GM19372 (cell line): ENCODE data around the gene CCNQ.
"Not testable (repeated sequence)": the region's sequence is repeated elsewhere in the genome, so short reads cannot be mapped to it uniquely, and the experiment has no call there.

ENCODE experiments used
- ATAC-seq: cut with Tn5 transposase; IDR thresholded peaks from one replicate; pipeline ENCODE4 v1.9.1; 2021; ENCODE audit warnings: mild to moderate bottlenecking, low read depth, moderate library complexity; ENCODE audit not compliant: unreplicated experiment

Gene CCNQ

GRCh38 chrX:153624196-153625091 is 25.5 kb upstream of the CCNQ start:
- ATAC-seq: no peak

- ATAC-seq: no peak
Measured at GRCh38 chrX:153623310-153624029, 24.5 kb upstream of the CCNQ start.

- no peak for ATAC-seq
Measured at GRCh38 chrX:153622661-153623309, 23.8 kb upstream of the CCNQ start.

- ATAC-seq: no peak
Measured at GRCh38 chrX:153621949-153622598, 23.1 kb upstream of the CCNQ start.

DNA sequence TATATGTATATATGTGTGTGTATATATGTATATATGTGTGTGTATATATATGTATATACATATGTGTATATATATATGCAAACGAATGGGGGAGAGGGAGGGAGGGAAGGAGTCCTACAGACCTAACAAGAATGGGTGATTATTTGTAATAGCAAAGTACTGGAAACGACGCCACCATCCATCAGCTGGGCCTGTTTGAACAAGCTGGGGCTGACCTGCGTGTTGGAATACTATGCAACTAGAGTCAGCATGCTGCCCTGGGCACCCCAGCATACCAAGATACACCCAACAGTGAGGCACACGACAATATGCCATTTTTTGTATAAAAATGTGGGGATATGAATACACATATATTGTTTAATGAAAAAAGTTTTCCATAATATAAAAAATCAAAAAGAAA is 21.6 kb upstream of the CCNQ start:
- no peak for ATAC-seq

DNA sequence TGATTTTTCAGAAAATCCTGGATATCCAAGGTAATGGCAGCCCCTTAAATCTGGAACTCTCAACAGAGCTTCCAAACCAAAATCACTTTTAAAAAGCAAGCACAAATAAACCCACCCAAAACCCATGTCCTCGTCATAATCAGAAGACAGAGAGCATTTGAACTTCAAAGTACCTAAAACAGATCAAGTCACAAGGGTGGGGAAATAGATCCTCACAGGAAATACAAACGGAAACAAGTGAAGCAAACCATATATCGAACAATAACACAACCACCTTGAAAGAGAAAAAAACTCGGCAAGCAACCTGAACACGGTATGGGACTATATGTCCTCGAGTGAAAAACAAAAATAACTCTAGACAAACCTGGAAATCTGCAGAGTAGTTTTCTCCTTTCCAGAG is 15.9 kb upstream of the CCNQ start:
- ATAC-seq: no peak

DNA sequence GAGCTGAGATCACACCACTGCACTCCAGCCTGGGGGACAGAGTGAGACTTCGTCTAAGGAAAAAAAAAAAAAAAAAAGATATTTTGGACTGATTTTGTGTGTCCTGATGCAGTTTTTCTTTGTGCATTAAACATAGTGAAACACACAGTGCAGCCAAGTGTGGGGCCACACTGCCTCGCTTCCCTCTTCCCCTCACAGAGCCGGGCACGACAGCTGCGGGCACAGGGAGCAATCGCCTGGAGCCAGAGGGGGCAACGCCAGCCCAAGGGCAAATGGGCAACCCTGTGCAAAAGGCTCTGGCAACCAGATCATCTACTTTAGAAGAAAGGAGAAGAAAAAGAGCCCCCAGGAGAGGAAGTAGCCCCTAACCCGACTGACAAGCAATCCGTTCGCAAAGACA is 13.5 kb upstream of the CCNQ start:
- no peak for ATAC-seq

- ATAC-seq: no peak
Measured at GRCh38 chrX:153611298-153612095, 12.6 kb upstream of the CCNQ start.

DNA sequence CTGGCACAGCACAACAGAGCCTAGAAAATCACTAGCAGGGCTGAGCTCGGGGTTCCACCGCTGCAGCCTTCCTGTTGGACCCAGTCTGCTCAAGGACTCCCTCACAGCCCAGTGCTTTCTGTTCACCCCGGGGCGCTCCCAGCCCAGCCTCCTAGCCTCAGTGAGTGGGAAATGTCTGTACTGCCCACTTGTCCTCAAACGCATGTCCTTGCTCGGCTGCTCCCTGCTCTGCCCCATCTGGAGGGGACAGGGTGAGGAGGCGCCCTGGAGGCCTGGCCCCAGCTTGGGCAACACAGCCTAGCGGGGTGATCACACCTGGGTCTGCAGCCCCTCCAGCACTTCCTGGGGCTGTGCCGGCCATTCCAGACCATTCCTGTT is 11.9 kb upstream of the CCNQ start:
- ATAC-seq: no peak

- ATAC-seq: no peak
Measured at GRCh38 chrX:153609917-153610835, 11.2 kb upstream of the CCNQ start.

- no peak for ATAC-seq
Measured at GRCh38 chrX:153608806-153609205, 9.9 kb upstream of the CCNQ start.

DNA sequence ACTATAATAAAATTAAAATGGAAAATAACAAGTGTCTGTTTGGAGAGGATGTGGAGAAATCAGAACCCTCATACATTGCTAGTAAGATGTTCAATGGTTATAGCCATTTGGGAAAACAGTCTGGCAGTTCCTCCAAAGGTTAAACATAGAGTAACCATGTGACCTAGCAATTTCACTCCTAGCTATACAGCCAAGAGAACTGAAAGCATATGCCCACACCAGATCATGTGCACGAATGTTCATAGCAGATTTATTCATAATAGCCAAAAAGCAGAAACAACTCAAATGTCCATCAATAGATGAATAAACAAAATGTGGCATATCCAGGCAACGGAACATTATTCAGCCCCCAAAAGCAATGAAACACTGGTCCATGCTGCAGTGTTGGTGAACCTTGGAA is 9.4 kb upstream of the CCNQ start:
- no peak for ATAC-seq

DNA sequence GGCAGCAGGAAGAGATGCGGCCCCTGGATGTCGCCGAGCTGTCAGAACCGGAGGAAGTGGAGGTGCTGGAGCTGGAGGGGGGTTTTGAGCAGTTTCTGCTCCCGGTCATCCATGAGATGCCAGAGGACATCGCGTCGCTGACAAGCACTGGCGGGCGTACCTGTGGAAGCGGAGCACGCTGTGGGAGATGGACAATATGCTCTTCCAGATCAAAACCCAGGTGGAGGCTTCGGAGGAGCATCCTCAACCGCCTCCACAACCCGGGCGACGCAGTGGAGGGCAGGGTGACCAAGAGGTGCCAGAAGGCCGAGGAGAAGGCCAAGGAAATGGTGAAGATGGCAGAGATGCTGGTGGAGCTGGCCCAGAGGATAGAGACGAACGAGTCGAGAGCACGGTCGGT is 7.6 kb upstream of the CCNQ start:
- no peak for ATAC-seq

- ATAC-seq: not testable (repeated sequence)
Measured at GRCh38 chrX:153604666-153605380, 5.9 kb upstream of the CCNQ start.

DNA sequence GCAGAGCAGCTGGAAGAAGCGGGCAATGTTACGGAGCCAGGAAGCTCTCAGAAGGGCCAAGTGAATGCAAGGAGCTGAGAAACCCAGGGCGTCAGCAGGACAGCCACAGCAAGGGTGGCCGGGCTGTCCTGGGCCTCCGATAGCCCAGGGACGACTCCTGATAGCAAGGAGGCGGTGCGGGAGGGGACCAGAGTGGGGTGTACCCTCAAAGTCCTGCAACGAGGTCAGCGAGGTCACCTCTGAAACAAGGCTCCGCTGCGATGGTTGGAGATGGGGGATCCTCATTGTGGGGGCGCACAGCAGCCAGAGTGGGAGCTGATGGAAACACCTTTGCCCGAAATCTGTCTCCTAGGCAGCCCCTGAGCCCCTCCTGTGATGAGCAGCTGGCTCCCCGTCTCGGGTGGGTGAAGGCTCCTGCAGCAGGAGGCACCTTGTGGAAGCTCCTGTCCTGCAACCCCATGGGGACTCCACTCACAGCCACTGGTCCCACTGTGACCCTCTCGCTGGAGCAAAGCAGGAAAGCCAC is 4.3 kb upstream of the CCNQ start:
- no peak for ATAC-seq

- ATAC-seq: no peak
Measured at GRCh38 chrX:153602601-153603000, 3.7 kb upstream of the CCNQ start.

DNA sequence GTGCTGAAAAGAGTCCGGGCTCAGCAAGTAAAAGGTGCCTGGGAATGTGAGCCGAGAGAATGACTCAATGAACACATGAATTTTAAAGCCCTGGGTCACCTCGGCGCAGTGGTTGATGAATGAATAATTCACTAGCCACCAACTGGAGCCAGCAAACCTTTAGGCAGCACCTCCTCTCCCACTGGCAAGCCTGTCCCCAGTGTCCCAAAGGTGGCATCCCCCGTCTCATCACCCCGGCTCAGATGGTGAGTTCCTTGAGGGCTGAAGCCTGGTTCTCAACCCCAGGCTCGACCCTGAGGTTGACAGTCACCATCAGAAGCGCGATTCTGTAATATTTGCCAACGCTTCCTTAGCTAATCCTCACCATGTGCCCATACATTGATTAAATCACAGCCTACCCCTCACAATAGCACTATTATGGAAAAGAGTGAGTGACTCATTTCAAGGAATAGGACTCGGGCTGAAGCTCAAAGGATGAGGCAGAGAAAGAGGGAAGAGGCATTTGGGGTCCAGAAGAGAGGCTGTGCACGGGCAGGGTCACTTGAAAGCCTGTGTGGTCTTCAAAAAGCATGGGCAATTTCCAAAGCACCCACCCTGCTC is 2.7 kb upstream of the CCNQ start:
- no peak for ATAC-seq

DNA sequence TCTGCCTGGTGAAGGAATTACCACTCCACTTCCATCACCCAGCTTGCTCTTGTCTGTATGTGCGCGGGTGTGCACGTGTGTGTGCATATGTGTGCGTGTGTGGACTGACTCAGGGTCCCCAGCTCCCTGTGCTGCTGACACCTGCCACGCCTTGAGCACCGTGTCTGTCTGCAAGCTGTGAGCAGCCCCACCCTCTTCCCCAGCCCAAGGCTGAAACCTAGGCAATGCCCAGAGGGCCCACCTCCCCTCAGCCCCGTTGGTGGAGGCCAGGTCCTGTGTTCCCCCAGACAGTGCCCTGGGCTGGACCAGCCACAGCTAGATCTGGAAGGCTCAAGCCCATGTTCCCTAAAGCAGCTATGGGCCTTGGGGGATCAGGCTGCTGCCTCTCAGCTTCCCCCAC is 2.0 kb upstream of the CCNQ start:
- ATAC-seq: no peak
